Activated naive CD8-positive, alpha-beta T cell treated with anti-CD3 and anti-CD28 coated beads for 36 hours (primary cell): Measurements from ENCODE around the gene LRRC75B. TPM values are rescaled to one million over a fixed set of nuclear protein-coding genes. Genes with fewer than 3 reads are reported as not detected.
"Not testable (repeated sequence)": the region's sequence is repeated elsewhere in the genome, so short reads cannot be mapped to it uniquely, and the experiment has no call there.

ENCODE experiments used
- DNase-seq: peaks from one replicate; pipeline ENCODE4 v3.0.0; 2021
- H3K27ac Mint-ChIP-seq: one replicate; pipeline ENCODE4 v1.8.0; 2022; ENCODE audit warnings: mild to moderate bottlenecking, moderate library complexity, mixed read lengths
- H3K27me3 Mint-ChIP-seq: one replicate; pipeline ENCODE4 v1.8.0; 2022; ENCODE audit warnings: mild to moderate bottlenecking, mixed read lengths
- H3K36me3 Mint-ChIP-seq: one replicate; pipeline ENCODE4 v1.8.0; 2021; ENCODE audit warnings: mild to moderate bottlenecking, mixed read lengths
- H3K4me1 Mint-ChIP-seq: one replicate; pipeline ENCODE4 v1.8.0; 2021; ENCODE audit warnings: mixed read lengths
- H3K4me3 Mint-ChIP-seq: one replicate; pipeline ENCODE4 v1.8.0; 2022; ENCODE audit warnings: mild to moderate bottlenecking, moderate library complexity, mixed read lengths
- H3K9me3 Mint-ChIP-seq: one replicate; pipeline ENCODE4 v1.8.0; 2022; ENCODE audit warnings: mixed read lengths
- total RNA-seq, 2 experiments: library from RNA; stranded (reverse); gene quantifications; one replicate each; pipeline ENCODE4 v1.2.3, GENCODE V29; 2021

The LRRC75B gene
- total RNA-seq, 2 experiments from 2014 or later = 0.91 to 1.1 TPM

GRCh38 chr22:24608327-24608726 lies 15.5 kb upstream of the LRRC75B start:
- H3K36me3 Mint-ChIP-seq, H3K9me3 Mint-ChIP-seq, H3K27me3 Mint-ChIP-seq, H3K27ac Mint-ChIP-seq, DNase-seq: not testable (repeated sequence)
- peaks cover 16% of the 10 kb centered on the region for H3K4me1 Mint-ChIP-seq
- H3K4me3 Mint-ChIP-seq = peak overlapping the region; percentile 83

DNA sequence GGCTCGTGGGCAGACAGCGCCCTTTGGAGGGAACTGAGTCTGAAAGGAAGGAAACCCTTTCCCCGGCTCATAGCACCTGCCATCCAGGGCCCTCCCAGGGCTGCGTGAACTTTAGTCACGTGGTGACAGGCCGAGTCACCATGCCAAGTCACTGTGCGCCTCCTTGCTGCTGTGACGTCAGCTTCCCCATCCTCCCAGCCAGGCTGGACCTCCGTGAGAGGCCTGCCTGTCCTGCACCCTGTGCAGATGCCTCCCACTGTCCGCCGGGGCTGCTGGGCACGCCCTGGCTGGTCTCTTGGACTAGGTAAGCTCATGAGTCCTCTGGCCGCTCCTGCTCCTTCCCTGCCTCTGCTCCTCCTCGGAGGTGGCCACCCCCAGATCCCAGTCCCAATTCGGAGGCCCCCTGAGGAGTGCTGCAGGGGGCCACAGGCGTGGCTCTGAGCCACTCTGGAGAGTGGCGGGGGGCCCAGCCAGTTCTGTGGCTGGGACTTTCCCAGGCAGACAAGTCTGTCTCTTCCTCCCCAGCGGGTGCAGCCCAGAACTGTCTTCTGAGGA lies 14.6 kb upstream of the LRRC75B start:
- not testable (repeated sequence) for H3K36me3 Mint-ChIP-seq, H3K9me3 Mint-ChIP-seq, H3K27me3 Mint-ChIP-seq
- Mint-ChIP-seq H3K4me3 (peak overlapping the region; percentile 83), H3K27ac (peak overlapping the region; percentile 95), H3K4me1 (peaks cover 20% of the 10 kb centered on the region)
- peak; percentile 52 for DNase-seq

DNA sequence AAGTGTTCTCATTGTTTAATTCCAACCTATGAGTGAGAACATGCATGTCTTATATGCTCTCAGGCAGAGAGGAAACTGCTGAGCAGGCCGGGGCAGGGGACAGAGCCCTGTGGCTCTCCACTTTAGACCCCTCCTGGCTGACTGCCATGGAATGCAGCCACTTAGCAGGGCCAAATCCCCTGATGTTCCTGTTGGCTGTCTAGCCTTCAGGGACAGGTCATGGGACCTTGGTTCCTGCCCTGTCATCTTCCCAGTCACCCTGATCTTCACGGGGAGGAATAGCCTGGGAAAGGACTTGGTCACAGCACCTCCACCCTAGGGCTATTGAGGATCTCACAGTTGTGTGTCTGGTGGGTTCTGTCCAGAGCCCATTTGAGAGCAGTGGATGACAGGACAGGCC lies 13.5 kb upstream of the LRRC75B start:
- H3K4me3 Mint-ChIP-seq, H3K36me3 Mint-ChIP-seq, H3K9me3 Mint-ChIP-seq, H3K27me3 Mint-ChIP-seq, H3K27ac Mint-ChIP-seq, DNase-seq: not testable (repeated sequence)
- peaks cover 21% of the 10 kb centered on the region for H3K4me1 Mint-ChIP-seq

GRCh38 chr22:24603770-24604629 lies 11.1 kb upstream of the LRRC75B start:
- Mint-ChIP-seq H3K27ac (peak overlapping the region; percentile 74), H3K4me3 (peak overlapping the region; percentile 54), H3K4me1 (peaks cover 19% of the 10 kb centered on the region)
- not testable (repeated sequence) for H3K27me3 Mint-ChIP-seq, H3K36me3 Mint-ChIP-seq, H3K9me3 Mint-ChIP-seq
- DNase-seq = peak; percentile 35

DNA sequence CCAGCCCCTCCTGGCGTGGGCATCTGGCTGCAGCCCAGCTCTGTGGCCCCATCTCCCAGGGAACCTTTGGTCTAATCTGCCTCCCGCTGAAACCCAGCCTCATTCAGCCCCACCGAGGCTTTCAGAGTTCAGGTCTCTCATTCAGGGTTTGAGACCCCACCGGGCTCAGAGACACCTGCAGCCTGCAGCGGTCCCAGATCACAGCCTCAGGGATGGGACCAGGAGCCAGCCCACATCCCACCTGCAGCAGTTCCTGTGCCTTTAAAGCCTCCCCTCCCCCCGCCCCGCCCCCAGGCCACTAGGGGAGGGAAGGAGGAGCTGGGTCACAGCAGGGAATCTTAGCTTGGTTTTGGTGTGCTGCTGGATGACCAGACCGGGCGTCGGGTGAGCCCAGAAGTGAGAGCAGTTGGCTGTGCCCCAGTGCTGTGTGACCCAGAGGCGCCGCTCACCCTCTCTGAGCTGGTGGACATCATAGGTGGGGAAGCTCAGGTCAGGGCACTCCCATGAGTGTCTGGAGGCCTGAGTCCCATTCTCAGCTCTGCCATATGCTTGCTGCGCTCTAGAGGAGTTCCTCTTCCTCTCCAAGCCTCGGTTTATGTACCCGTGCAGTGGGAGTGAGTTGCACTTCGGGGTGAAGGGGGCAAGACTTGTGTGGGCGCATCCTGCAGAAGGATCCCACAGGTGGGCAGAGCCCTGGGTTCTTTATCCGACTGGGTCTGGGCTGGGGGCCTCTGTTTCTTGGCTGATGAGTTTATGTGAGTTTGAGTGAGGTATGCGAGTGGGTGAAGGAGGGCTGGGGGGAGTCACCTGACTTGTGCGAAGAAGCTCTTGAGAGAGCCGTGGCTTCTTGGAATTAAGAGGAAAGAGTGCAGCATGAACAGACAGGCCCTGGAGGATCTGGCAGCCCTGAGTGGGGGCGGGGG lies 10.2 kb upstream of the LRRC75B start, which contains the start of gene GGT1:
Gene GGT1 (plus strand): TSS at position 347 of the 923 bp plus-strand sequence. CDS start 7,889 bp downstream, outside the sequence.
- not testable (repeated sequence) for H3K27me3 Mint-ChIP-seq, H3K36me3 Mint-ChIP-seq, H3K9me3 Mint-ChIP-seq
- Mint-ChIP-seq H3K4me3 (peak within 1 kb of the TSS; percentile 54), H3K27ac (peak within 1 kb of the TSS; percentile 74), H3K4me1 (peaks cover 19% of the 10 kb centered on the region)
- peak; percentile 8 for DNase-seq

DNA sequence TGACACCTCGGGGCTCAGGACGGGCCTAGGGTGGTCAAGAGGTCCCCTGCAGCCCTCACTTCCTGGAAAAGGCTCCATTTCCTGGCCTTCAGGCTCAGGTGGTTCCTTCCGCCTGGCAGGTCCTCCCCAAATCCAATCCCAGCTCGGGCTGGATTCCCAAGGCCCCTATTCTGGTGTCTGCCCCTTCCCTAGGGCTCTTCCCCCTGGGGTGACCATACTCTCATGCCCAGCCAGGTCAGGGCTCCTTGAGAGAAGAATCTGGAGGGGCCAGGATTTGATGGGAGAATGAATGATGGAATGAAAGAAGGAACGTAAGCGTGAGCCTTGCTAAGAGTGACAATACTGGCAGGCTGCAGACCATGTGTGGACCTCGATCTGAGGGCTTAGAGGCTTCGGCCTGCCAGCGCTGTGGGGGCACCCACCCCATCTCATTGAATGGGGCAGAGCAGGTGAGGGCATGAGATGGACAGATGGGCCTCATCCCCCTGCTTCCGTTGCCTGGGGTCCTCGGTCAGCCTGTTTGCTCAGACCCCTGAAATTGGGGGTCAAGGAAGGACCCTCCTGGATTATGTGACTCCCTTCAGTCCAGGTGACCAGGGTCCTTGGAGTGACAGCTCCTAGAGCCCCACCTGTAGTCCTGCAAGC lies 9.4 kb upstream of the LRRC75B start:
- H3K27me3 Mint-ChIP-seq, H3K36me3 Mint-ChIP-seq, H3K4me3 Mint-ChIP-seq, H3K9me3 Mint-ChIP-seq, H3K27ac Mint-ChIP-seq, DNase-seq: not testable (repeated sequence)
- peaks cover 16% of the 10 kb centered on the region for H3K4me1 Mint-ChIP-seq

DNA sequence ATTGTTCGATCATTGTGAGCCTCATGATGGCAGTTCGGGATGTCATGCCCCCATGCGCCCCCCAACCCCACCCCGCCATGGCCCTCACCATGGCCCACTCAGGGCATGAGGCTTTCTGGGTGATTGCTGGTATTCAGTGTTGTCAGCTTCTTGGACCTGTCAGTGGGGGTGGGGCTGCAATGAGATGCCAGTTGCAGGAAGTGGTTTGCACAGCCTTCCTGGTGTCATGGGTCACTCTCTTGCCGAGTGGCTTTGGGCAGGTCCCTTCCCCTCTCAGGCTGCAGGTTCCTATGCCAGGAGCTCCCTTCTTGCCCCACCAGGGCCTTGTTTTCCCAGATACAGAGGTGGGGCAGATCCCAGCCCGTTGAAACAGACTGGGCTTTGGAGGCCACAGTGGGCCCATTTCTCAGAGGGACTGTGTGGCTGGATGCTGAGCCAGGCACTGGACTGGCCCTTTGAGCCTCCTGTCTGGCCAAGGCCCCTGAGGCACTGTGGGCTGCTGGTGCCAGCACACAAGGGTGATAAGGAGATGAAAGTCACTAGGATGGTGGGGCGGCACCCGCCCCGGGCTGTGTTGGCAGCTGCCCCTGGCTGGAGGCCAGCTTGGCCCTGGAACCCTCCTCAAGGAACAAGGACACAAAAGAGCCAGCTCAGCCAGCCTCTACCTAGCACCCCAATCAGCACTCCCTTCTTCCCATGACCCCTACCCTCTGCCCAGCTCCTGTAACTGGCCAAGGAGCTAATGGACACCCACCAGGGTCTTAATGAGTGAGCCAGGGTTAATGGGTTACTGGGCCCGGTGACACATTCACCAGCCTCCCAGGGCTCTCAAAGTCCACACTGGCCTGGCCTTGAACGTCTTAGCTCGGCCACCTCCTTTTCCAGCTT lies 8.6 kb upstream of the LRRC75B start:
- H3K4me3 Mint-ChIP-seq = no peak overlapping the region
- H3K27me3 Mint-ChIP-seq = no peaks in the 10 kb centered on the region
- H3K4me1 Mint-ChIP-seq = peaks cover 16% of the 10 kb centered on the region
- H3K9me3 Mint-ChIP-seq = no peaks in the 10 kb centered on the region
- no peaks in the 10 kb centered on the region for H3K36me3 Mint-ChIP-seq
- peak overlapping the region; percentile 31 for H3K27ac Mint-ChIP-seq
- no peak for DNase-seq

DNA sequence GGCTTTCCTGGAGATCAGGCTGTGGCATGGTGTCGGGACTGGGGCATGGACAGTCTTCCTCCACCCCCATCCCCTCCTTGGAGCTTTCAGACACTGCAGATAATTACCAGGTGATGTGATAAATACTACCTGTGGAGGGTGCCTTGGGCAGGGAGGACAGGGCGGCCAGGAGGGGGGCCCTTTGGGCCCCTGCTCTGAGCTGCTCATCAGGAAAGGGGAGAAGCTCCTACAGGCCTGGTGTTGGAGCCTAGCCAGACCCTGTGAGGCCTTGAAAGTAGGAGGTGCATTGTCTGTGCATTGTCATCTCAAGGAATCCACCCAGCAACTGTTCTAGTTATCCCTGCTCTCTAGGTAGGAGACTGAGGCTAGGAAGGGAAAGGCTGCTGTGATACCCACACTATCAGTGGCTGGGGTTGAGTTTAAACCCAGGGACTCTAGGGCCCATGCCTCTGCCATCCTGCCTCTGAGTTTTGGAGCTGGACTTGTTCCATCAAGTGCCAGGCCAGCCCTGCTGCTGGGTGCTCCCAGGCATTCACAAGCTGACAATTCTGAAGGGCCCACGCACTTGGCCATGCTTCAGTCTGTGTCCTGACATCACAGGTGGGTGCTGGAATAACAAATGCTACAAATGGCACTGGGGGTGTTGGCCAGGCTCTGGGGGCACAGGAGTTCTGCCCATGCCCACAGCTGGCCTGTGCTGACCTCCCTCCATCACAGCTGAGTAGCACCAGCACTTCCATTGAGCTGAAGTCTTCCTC lies 7.3 kb upstream of the LRRC75B start:
- H3K4me1 Mint-ChIP-seq = peaks cover 16% of the 10 kb centered on the region
- not testable (repeated sequence) for H3K4me3 Mint-ChIP-seq, H3K27ac Mint-ChIP-seq, H3K27me3 Mint-ChIP-seq, DNase-seq, H3K36me3 Mint-ChIP-seq, H3K9me3 Mint-ChIP-seq

DNA sequence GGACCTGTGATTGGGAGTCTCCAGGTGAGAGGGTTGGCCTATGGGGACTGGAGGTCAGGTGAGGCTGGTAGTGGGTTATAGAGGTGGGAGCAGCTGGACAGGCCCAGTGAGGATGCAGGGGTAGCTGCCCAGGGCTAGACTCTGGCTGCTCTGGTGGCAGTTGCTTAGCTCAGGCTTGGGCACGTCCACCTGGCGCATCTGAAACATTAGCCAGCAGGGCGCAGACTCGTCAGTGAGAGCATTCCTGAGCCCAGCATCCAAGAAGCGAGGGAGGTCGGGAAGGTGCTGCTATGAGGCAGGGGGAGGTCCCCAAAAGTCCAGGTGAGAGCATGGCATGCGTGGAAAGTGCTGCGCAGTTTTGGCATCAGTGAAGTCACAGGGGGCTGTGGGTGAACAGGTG lies 6.6 kb upstream of the LRRC75B start:
- H3K9me3 Mint-ChIP-seq = no peaks in the 10 kb centered on the region
- DNase-seq = no peak
- peaks cover 16% of the 10 kb centered on the region for H3K4me1 Mint-ChIP-seq
- H3K36me3 Mint-ChIP-seq = no peaks in the 10 kb centered on the region
- H3K27ac Mint-ChIP-seq = no peak overlapping the region
- H3K4me3 Mint-ChIP-seq = no peak overlapping the region
- H3K27me3 Mint-ChIP-seq = no peaks in the 10 kb centered on the region

GRCh38 chr22:24597076-24597475 lies 4.2 kb upstream of the LRRC75B start:
- H3K4me1 Mint-ChIP-seq, H3K27ac Mint-ChIP-seq, DNase-seq, H3K9me3 Mint-ChIP-seq, H3K4me3 Mint-ChIP-seq, H3K36me3 Mint-ChIP-seq: not testable (repeated sequence)
- H3K27me3 Mint-ChIP-seq = peaks cover 16% of the 10 kb centered on the region

DNA sequence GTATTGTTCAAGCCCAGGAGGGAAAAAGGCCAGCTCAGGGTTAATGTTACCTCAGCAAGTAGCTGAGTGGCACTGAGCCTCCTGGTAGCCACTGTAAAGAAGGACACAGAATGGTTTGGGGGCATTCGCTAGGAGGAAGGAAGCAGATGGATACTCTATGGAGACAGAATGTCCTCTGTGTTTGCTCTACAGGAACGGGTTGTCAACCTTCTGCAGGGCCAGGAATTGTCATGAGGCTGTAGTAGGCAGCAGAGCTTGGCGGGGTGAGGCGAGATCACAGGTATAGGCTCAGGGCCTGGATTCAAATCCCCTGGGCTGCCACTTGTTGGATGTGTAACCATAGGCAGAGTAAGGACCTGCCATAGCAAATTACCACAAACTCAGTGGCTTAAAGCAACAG lies 3.0 kb upstream of the LRRC75B start:
- DNase-seq = no peak
- Mint-ChIP-seq H3K36me3 (no peaks in the 10 kb centered on the region), H3K9me3 (no peaks in the 10 kb centered on the region), H3K4me1 (peaks cover 3% of the 10 kb centered on the region), H3K4me3 (no peak overlapping the region), H3K27ac (no peak overlapping the region), H3K27me3 (peaks cover 18% of the 10 kb centered on the region)

- H3K27ac Mint-ChIP-seq = no peak overlapping the region
- H3K9me3 Mint-ChIP-seq = no peaks in the 10 kb centered on the region
- H3K36me3 Mint-ChIP-seq = no peaks in the 10 kb centered on the region
- no peak for DNase-seq
- H3K27me3 Mint-ChIP-seq = peaks cover 21% of the 10 kb centered on the region
- peaks cover 3% of the 10 kb centered on the region for H3K4me1 Mint-ChIP-seq
- no peak overlapping the region for H3K4me3 Mint-ChIP-seq
Observed at GRCh38 chr22:24595228-24595627, 2.4 kb upstream of the LRRC75B start.

DNA sequence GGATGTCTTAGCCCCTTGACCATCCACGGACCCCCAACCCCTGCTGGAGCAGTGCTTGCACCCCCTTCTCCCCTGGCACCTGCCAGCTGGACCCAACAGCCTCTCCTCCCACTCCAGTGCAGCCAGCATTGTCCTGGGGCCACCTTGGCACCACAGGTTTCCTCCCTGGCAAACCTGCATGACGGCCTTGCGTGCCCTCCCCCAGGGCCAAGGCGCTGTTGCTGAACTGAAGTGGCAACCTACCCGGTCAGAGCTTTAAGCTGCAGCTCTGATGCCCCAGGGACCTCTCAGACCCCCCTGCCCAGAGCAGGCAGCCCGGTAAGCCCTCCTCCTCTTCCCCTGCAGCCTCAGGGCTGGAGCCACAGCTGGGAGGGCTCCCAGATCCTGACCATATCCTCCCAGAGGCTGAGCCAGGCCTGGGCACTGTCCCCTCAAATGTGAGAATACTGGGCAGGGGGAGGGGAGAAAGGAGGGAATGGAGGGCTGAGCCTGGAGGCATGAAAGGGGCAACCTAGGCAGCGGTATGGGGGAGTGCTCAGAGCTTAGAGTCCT lies 1.8 kb upstream of the LRRC75B start:
- H3K27ac Mint-ChIP-seq = no peak overlapping the region
- no peak for DNase-seq
- H3K4me1 Mint-ChIP-seq = peaks cover 3% of the 10 kb centered on the region
- no peak overlapping the region for H3K4me3 Mint-ChIP-seq
- H3K36me3 Mint-ChIP-seq = no peaks in the 10 kb centered on the region
- H3K27me3 Mint-ChIP-seq = peaks cover 21% of the 10 kb centered on the region
- H3K9me3 Mint-ChIP-seq = no peaks in the 10 kb centered on the region
